Measurements from ENCODE around the gene COL24A1. TPM values are rescaled to one million over a fixed set of nuclear protein-coding genes. Genes with fewer than 3 reads are reported as not detected.

Gene COL24A1
- total RNA-seq, 1 experiment from 2014 or later, result 0.35 TPM

- H3K4me1 ChIP-seq (ENCODE audit: insufficient read depth, low read length), result no peaks in the 10 kb centered on the region
- WGBS (ENCODE audit: extremely low coverage, insufficient read length, low lambda C conversion rate), result no CpG with 5 or more reads among the region's 1 CpG
- H3K9me3 ChIP-seq (ENCODE audit: control insufficient read depth, low read depth, low read length), result no peaks in the 10 kb centered on the region
- no peak overlapping the region for H3K4ac ChIP-seq (ENCODE audit: low read depth, low read length)
- no peak overlapping the region for H2BK20ac ChIP-seq (ENCODE audit: low read depth, low read length, poor library complexity, severe bottlenecking)
- no peak overlapping the region for H3K23ac ChIP-seq (ENCODE audit: insufficient read length, low read depth, low read length)
- no peaks in the 10 kb centered on the region for H3K79me1 ChIP-seq (ENCODE audit: insufficient read depth, low read depth, low read length, poor library complexity, severe bottlenecking)
- H4K91ac ChIP-seq (ENCODE audit: insufficient read length, low read depth, low read length), result no peak overlapping the region
- H3K79me2 ChIP-seq (ENCODE audit: insufficient read depth, low read length), result no peaks in the 10 kb centered on the region
- H3K27me3 Mint-ChIP-seq (ENCODE audit: low read depth), result peaks cover 16% of the 10 kb centered on the region
- H2AK5ac ChIP-seq (ENCODE audit: insufficient read length, low read length), result no peak overlapping the region
- no peak overlapping the region for H3K14ac ChIP-seq (ENCODE audit: insufficient read depth, low read length)
- no peak overlapping the region for H2BK12ac ChIP-seq (ENCODE audit: insufficient read length, low read depth, low read length)
- no peaks in the 10 kb centered on the region for H3K23me2 ChIP-seq (ENCODE audit: insufficient read length, low read depth, low read length, poor library complexity, severe bottlenecking)
- H3K18ac ChIP-seq (ENCODE audit: insufficient read length, low read depth, low read length), result no peak overlapping the region
- no peak overlapping the region for H2BK15ac ChIP-seq (ENCODE audit: low read depth, low read length)
- no peak overlapping the region for H3K27ac Mint-ChIP-seq
- H3K56ac ChIP-seq (ENCODE audit: insufficient read length, low read depth, low read length), result no peak overlapping the region
- H3K4me2 ChIP-seq (ENCODE audit: insufficient read depth, insufficient read length, low read length), result no peak overlapping the region
- H2AFZ ChIP-seq (ENCODE audit: low read length), result no peak overlapping the region
- DNase-seq, result no peak
- H2BK5ac ChIP-seq (ENCODE audit: insufficient read length, low read length), result no peak overlapping the region
- no peak overlapping the region for H3K9ac ChIP-seq (ENCODE audit: extremely low read depth, insufficient read length, low read length)
- H2BK120ac ChIP-seq (ENCODE audit: low read depth, low read length, poor library complexity, severe bottlenecking), result no peak overlapping the region
- H3K36me3 Mint-ChIP-seq (ENCODE audit: insufficient read depth in 1 of 3, low read depth in 3 of 3), result peaks cover 0 to 2% (median 0%) of the 10 kb centered on the region in 3 experiments; a peak in 1 of 7 replicates
- H3K27ac ChIP-seq (ENCODE audit: insufficient read length, low read depth, low read length), result no peak overlapping the region
- no peaks in the 10 kb centered on the region for H3K27me3 ChIP-seq (ENCODE audit: insufficient read depth, low read length)
- H4K20me1 ChIP-seq (ENCODE audit: control insufficient read depth, insufficient read depth, insufficient read length), result no peaks in the 10 kb centered on the region
- peaks cover 2 to 3% of the 10 kb centered on the region in 2 experiments; a peak in 3 of 5 replicates for H3K9me3 Mint-ChIP-seq
- no peak for TF ChIP-seq CTCF (conservative IDR thresholded peaks at IDR 0.05)
- no peak overlapping the region for H3K4me3 Mint-ChIP-seq
- no peak overlapping the region for H3T11ph ChIP-seq (ENCODE audit: low read length)
- H4K8ac ChIP-seq (replicated peaks; ENCODE audit: insufficient read length, low read depth, low read length), result no peak overlapping the region
- no peak overlapping the region for H4K5ac ChIP-seq (ENCODE audit: insufficient read length, low read depth, low read length)
- H3K4me1 Mint-ChIP-seq, result no peaks in the 10 kb centered on the region
Observed at GRCh38 chr1:86184426-86184825, 27.9 kb upstream of the COL24A1 start.
